K562 (cell line): ENCODE data around the gene BCAS1. TPM values are rescaled to one million over a fixed set of nuclear protein-coding genes. Genes with fewer than 3 reads are reported as not detected.

Experiments
- ATF3 ChIP-seq, 2 experiments: fragments of 450-650 bp in 1 of 2; sonication (generic) in 1 of 2; formaldehyde crosslinking in 1 of 2; IDR thresholded peaks in 1 of 2; conservative IDR thresholded peaks in 1 of 2; 2 replicates each; pipeline versions ENCODE4 v1.6.1 to v1.8.1; 2016 to 2023; ENCODE audit warnings: mild to moderate bottlenecking in 2 of 2, moderate library complexity in 2 of 2, inconsistent platforms in 1 of 2, missing genetic modification reagents in 1 of 2
- BCLAF1 ChIP-seq, 2 experiments: fragments of 450-650 bp in 1 of 2; IDR thresholded peaks; 2 replicates each; pipeline ENCODE4 v1.6.1; 2011 to 2017; ENCODE audit warnings: low read depth in 2 of 2, antibody characterized with exemption in 1 of 2, borderline replicate concordance in 1 of 2, low read length in 1 of 2, mild to moderate bottlenecking in 1 of 2, mixed read lengths in 1 of 2; ENCODE audit not compliant: control insufficient read depth in 1 of 2
- MCM5 ChIP-seq: fragments of 450-650 bp; IDR thresholded peaks from 2 replicates; pipeline ENCODE4 v1.6.1; 2016; ENCODE audit warnings: low read depth
- PTTG1 ChIP-seq: fragments of 450-650 bp; IDR thresholded peaks from 2 replicates; pipeline ENCODE4 v1.6.1; 2016; ENCODE audit warnings: low read depth, mild to moderate bottlenecking, missing genetic modification characterization, missing compliant biosample characterization
- RAD51 ChIP-seq: fragments of 450-650 bp; IDR thresholded peaks from 2 replicates; pipeline ENCODE4 v1.7.1; 2016; ENCODE audit warnings: low read depth, mild to moderate bottlenecking, borderline replicate concordance
- ZNF212 ChIP-seq: fragments of 450-650 bp; formaldehyde crosslinking; IDR thresholded peaks from 2 replicates; pipeline ENCODE4 v1.4.0; 2020; ENCODE audit warnings: mild to moderate bottlenecking
- ZNF785 ChIP-seq: fragments of 250-450 bp; sonication (Bioruptor Pico); IDR thresholded peaks from 2 replicates; pipeline ENCODE4 v1.4.0; 2020; ENCODE audit warnings: mild to moderate bottlenecking
- polyA plus RNA-seq, 8 experiments: library from polyadenylated mRNA; depleted of rRNA in 4 of 8; stranded (reverse) in 5 of 8; unstranded in 3 of 8; fragments of >200 nt; fragmentation: Nextera tagmentation in 2 of 8; fragmentation: Illumina TruSeq in 1 of 8; extraction: Ambion mirVana in 2 of 8; extraction: Trizol in 1 of 8; gene quantifications; 2 replicates each; pipeline versions ENCODE4 v1.2.1 to v1.2.3, GENCODE V29; 2011 to 2014; ENCODE audit warnings: inconsistent platforms in 1 of 8, missing spikeins in 1 of 8
- total RNA-seq, 7 experiments: library from RNA; depleted of rRNA in 6 of 7; stranded (reverse); fragments of >200 nt in 6 of 7; fragmentation: Illumina TruSeq in 2 of 7; extraction: Trizol in 2 of 7; gene quantifications; 2 replicates each; pipeline versions ENCODE4 v1.2.1 to v1.2.3, GENCODE V29; 2011 to 2021; ENCODE audit warnings: low replicate concordance in 1 of 7

The BCAS1 gene
- total and polyA plus RNA-seq, 9 of the 15 experiments (the other 6 are each of a cell fraction or from before 2014, with no cell fraction given): 0.18 to 2.3 (median 0.93) TPM

GRCh38 chr20:54065601-54066038 lies 4.8 kb downstream of the BCAS1 start (continued):
- no peak for TF ChIP-seq PTTG1 (tag)
- TF ChIP-seq MCM5: no peak
- no peak for TF ChIP-seq RAD51
- TF ChIP-seq ZNF212: no peak
- no peak for TF ChIP-seq ZNF785 (CRISPR knock-in tag)
- TF ChIP-seq BCLAF1 (IDR thresholded peaks at IDR 0.05; ENCODE audit: borderline replicate concordance in 1 of 2, control insufficient read depth in 1 of 2, low read depth in 2 of 2, low read length in 1 of 2): no peak
- TF ChIP-seq ATF3 (IDR thresholded peaks at IDR 0.05): no peak
- TF ChIP-seq ATF3 (CRISPR knock-in tag; conservative IDR thresholded peaks at IDR 0.05): no peak
